Measurements from ENCODE around the gene GTF2A1L.

GRCh38 chr2:48727560-48727959 lies 109.9 kb downstream of the GTF2A1L start:
- TF ChIP-seq MAX (IDR thresholded peaks at IDR 0.05; ENCODE audit: low read depth, low read length) (no peak), GATAD2B (conservative IDR thresholded peaks at IDR 0.05; ENCODE audit: low read depth) (no peak), CTCF (IDR thresholded peaks at IDR 0.05 in 2 of 3, conservative IDR thresholded peaks at IDR 0.05 in 1 of 3; ENCODE audit: control insufficient read depth in 2 of 3, extremely low read depth in 1 of 3, insufficient read depth in 1 of 3, low read depth in 3 of 3, low read length in 3 of 3) (no peak; a peak in 1 of 6 replicates), REST (IDR thresholded peaks at IDR 0.05; ENCODE audit: low read depth, low read length) (no peak), POLR2A (IDR thresholded peaks at IDR 0.05; ENCODE audit: low read depth, low read length) (no peak), ESRRA (IDR thresholded peaks at IDR 0.05; ENCODE audit: low read length) (no peak)
